GM12878 (cell line): ENCODE measurements around the gene MOK. TPM values are rescaled to one million over a fixed set of nuclear protein-coding genes. Genes with fewer than 3 reads are reported as not detected.

Experiments
- ATAC-seq: fragments of 200-7000 bp; cut with Tn5 transposase; 3 replicates; pipeline ENCODE4 v1.9.1; 2020; ENCODE audit warnings: mild to moderate bottlenecking, moderate library complexity
- BruUV-seq: library from RNA; stranded (reverse); fragments of 400-500 nt; replicated peaks from 2 replicates; lab custom pipeline; 2021; lab: Mats Ljungman, UMichigan
- CTCF ChIA-PET: fragments of 300-600 bp; sonication (Branson Sonifier 250); formaldehyde crosslinking; extraction: SDS; loops from one replicate; lab custom pipeline; 2021; ENCODE audit warnings: inconsistent platforms; lab: Yijun Ruan, JAX
- POLR2A ChIA-PET: fragments of 350-600 bp; formaldehyde crosslinking; extraction: SDS; loops from one replicate; lab custom pipeline; 2021; ENCODE audit warnings: inconsistent platforms; lab: Charles Lee
- RAD21 ChIA-PET: fragments of 300-600 bp; sonication (Branson Sonifier 250); formaldehyde crosslinking; loops from one replicate; lab custom pipeline; 2023; ENCODE audit warnings: antibody characterized with exemption; ENCODE audit not compliant: unreplicated experiment; lab: Charles Lee
- SMC1A ChIA-PET: fragments of 300-600 bp; sonication (Branson Sonifier 250); formaldehyde crosslinking; loops from one replicate; lab custom pipeline; 2023; ENCODE audit not compliant: unreplicated experiment, uncharacterized antibody; lab: Charles Lee
- DNase-seq: peaks from one replicate; pipeline ENCODE4 v3.0.0-alpha.2; 2011; ENCODE audit warnings: low read depth, low spot score
- FAIRE-seq: peaks from 3 replicates; lab custom pipeline; 2011; peaks lifted over from hg19 to GRCh38; lab: Jason Lieb, UNC
- H2AFZ ChIP-seq: 2 replicates; pipeline ENCODE4 v1.6.0; 2011; ENCODE audit warnings: low read depth, low read length, control low read depth; ENCODE audit not compliant: control insufficient read depth
- H3K27ac ChIP-seq: 2 replicates; pipeline ENCODE4 v1.5.1; 2011; ENCODE audit warnings: control low read depth; ENCODE audit not compliant: control insufficient read depth, insufficient read depth
- H3K27me3 ChIP-seq, 2 experiments: replicated peaks in 1 of 2; 2 replicates each; pipeline versions ENCODE4 v1.6.0 to v1.6.1; 2011; ENCODE audit warnings: low read length in 1 of 2; ENCODE audit not compliant: control insufficient read depth in 2 of 2, insufficient read depth in 2 of 2
- H3K36me3 ChIP-seq, 2 experiments: 2 replicates each; pipeline ENCODE4 v1.5.1; 2011; ENCODE audit warnings: low read length in 1 of 2; ENCODE audit not compliant: control insufficient read depth in 2 of 2, insufficient read depth in 2 of 2
- H3K4me1 ChIP-seq: 2 replicates; pipeline ENCODE4 v1.6.1; 2011; ENCODE audit warnings: mild to moderate bottlenecking, low read length, moderate library complexity, mixed read lengths; ENCODE audit not compliant: control insufficient read depth, insufficient read depth
- H3K4me2 ChIP-seq: 2 replicates; pipeline ENCODE4 v1.6.0; 2011; ENCODE audit warnings: control low read depth; ENCODE audit not compliant: control insufficient read depth, insufficient read depth
- H3K4me3 ChIP-seq: fragments of 200-600 bp; sonication (generic); 2 replicates; pipeline ENCODE4 v1.5.1; 2016
- H3K79me2 ChIP-seq: 2 replicates; pipeline ENCODE4 v1.6.0; 2011; ENCODE audit warnings: low read length; ENCODE audit not compliant: control insufficient read depth, insufficient read depth
- H3K9ac ChIP-seq: 2 replicates; pipeline ENCODE4 v1.8.0; 2011; ENCODE audit warnings: low read length, control low read depth, mixed read lengths; ENCODE audit not compliant: control insufficient read depth, insufficient read depth
- H3K9me3 ChIP-seq: replicated peaks from 3 replicates; pipeline ENCODE4 v1.5.1; 2011; ENCODE audit warnings: mild to moderate bottlenecking, low read length; ENCODE audit not compliant: control insufficient read depth, insufficient read depth
- H4K20me1 ChIP-seq: 2 replicates; pipeline ENCODE4 v1.6.0; 2011; ENCODE audit not compliant: control insufficient read depth, insufficient read depth
- BACH1 ChIP-seq: fragments of 450-650 bp; IDR thresholded peaks from 2 replicates; pipeline ENCODE4 v1.6.1; 2017; ENCODE audit warnings: mild to moderate bottlenecking, borderline replicate concordance
- CHD1 ChIP-seq: IDR thresholded peaks from 2 replicates; pipeline ENCODE4 v1.6.1; 2012; ENCODE audit warnings: low read depth, low read length, improper control_type of control experiment
- CHD4 ChIP-seq: fragments of 200-600 bp; sonication (generic); IDR thresholded peaks from 2 replicates; pipeline ENCODE4 v1.6.1; 2016; ENCODE audit warnings: mild to moderate bottlenecking
- LARP7 ChIP-seq: fragments of 450-650 bp; IDR thresholded peaks from 2 replicates; pipeline ENCODE4 v1.6.1; 2017; ENCODE audit warnings: mild to moderate bottlenecking
- PAX5 ChIP-seq: IDR thresholded peaks from 2 replicates; pipeline ENCODE4 v1.6.1; 2011; ENCODE audit warnings: low read depth, low read length, borderline replicate concordance
- RB1 ChIP-seq: fragments of 450-650 bp; formaldehyde crosslinking; IDR thresholded peaks from 2 replicates; pipeline ENCODE4 v1.6.1; 2017; ENCODE audit warnings: mild to moderate bottlenecking, borderline replicate concordance
- RUNX3 ChIP-seq: IDR thresholded peaks from 2 replicates; pipeline ENCODE4 v1.6.1; 2012; ENCODE audit warnings: low read length, inconsistent platforms
- WGBS: methylation state at CpG from one replicate; pipeline ENCODE4 v1.1.6; 2016; ENCODE audit warnings: low lambda C conversion rate; ENCODE audit not compliant: insufficient replicate concordance, insufficient coverage; ENCODE audit errors: missing lambda C conversion rate; 5-methylcytosine and 5-hydroxymethylcytosine counted together
- in situ Hi-C: fragments of 300-500 bp; cut with MboI; formaldehyde crosslinking; loops from 9 replicates; pipeline ENCODE4 v1.14.3; 2018; ENCODE audit warnings: mixed read lengths
- intact Hi-C: fragments of 100-400 bp; cut with micrococcal nuclease; formaldehyde crosslinking; loops from one replicate; pipeline ENCODE4 v1.14.2; 2022; ENCODE audit not compliant: unreplicated experiment
- polyA plus RNA-seq, 11 experiments: library from polyadenylated mRNA; depleted of rRNA in 4 of 11; unstranded in 6 of 11; stranded (reverse) in 5 of 11; fragments of >200 nt; fragmentation: Nextera tagmentation in 4 of 11; fragmentation: Illumina TruSeq in 1 of 11; extraction: Ambion mirVana in 4 of 11; extraction: Trizol in 1 of 11; gene quantifications; 1 replicate in 1 of 11; 2 replicates in 10 of 11; pipeline versions ENCODE4 v1.2.1 to v1.2.3, GENCODE V29; 2011 to 2016; ENCODE audit warnings: inconsistent platforms in 2 of 11, missing spikeins in 2 of 11, low read depth in 1 of 11
- total RNA-seq, 4 experiments: library from RNA; depleted of rRNA in 3 of 4; stranded (reverse); fragments of >200 nt in 3 of 4; fragmentation: Illumina TruSeq in 1 of 4; extraction: Trizol in 1 of 4; gene quantifications; 2 replicates each; pipeline versions ENCODE4 v1.2.1 to v1.2.3, GENCODE V29; 2013 to 2021
- TF ChIP-seq, protein P1 (sequence below): fragments of 450-650 bp; formaldehyde crosslinking; IDR thresholded peaks from 2 replicates; pipeline ENCODE4 v1.4.0; 2020; ENCODE audit warnings: mild to moderate bottlenecking, moderate library complexity

Gene MOK
- total and polyA plus RNA-seq, 10 of the 15 experiments (the other 5 are each of a cell fraction or from before 2014, with no cell fraction given) = 0.10 to 3.0 (median 1.4) TPM

DNA sequence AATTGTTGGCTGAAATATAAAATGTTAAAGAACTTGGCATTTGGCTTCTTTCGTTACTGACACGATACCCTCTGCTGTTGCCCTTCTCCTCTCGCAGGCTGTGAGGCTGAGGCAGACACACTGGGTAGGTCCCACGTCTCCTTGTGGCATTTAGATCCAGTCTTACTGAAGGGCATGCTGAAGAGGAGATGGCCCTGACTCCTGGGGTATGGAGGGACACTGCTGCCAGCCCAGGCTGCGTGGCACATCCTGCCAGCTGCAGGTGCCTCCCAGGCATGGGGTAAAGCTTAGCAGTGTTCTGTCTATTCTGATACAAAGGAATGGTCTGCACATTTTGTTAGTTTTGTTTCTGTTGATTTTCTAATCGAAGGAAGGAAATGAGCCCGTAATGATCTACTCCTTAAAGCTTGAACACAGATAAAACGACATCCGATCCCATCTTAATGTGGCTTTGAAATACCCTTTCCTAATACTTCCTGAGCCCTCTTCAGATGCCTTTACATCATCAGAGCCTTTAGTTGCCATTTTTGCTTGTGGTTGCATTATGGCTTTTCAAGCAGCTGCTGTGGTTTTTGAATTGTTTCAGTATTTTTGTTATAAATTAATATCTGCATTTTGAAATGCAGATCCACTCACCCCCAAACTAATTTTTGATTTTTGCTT is 104.1 kb downstream of the MOK start:
- DNase-seq = no peak

DNA sequence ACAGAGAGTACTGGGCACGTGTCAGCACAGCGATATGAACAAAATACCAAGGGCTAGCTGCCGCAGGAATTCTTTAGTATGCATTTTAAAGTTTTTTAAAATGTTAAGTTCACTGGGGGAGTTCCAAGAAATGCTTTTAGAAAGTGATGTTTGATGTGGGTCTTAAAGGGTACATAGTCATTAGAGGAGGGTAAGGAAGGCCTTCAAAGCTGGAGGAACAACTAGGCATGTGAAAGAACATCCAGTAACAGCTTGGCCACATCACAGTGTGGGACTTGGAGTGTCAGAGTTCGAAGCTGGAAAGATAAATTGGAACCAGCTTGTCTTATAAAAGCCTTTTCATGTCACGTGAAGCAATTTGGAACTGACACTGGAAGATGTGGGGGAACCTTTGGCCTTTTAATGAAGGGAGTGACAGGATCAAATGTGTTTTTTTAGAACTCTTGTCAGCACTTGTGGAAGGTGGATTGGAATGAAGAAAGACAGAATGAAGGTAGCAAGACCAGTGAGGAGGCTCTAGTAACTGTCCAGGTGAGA is 107.6 kb downstream of the MOK start:
- TF ChIP-seq CHD4 (no peak), PAX5 (no peak), LARP7 (no peak), RB1 (no peak)
- TF ChIP-seq, protein P1, sequence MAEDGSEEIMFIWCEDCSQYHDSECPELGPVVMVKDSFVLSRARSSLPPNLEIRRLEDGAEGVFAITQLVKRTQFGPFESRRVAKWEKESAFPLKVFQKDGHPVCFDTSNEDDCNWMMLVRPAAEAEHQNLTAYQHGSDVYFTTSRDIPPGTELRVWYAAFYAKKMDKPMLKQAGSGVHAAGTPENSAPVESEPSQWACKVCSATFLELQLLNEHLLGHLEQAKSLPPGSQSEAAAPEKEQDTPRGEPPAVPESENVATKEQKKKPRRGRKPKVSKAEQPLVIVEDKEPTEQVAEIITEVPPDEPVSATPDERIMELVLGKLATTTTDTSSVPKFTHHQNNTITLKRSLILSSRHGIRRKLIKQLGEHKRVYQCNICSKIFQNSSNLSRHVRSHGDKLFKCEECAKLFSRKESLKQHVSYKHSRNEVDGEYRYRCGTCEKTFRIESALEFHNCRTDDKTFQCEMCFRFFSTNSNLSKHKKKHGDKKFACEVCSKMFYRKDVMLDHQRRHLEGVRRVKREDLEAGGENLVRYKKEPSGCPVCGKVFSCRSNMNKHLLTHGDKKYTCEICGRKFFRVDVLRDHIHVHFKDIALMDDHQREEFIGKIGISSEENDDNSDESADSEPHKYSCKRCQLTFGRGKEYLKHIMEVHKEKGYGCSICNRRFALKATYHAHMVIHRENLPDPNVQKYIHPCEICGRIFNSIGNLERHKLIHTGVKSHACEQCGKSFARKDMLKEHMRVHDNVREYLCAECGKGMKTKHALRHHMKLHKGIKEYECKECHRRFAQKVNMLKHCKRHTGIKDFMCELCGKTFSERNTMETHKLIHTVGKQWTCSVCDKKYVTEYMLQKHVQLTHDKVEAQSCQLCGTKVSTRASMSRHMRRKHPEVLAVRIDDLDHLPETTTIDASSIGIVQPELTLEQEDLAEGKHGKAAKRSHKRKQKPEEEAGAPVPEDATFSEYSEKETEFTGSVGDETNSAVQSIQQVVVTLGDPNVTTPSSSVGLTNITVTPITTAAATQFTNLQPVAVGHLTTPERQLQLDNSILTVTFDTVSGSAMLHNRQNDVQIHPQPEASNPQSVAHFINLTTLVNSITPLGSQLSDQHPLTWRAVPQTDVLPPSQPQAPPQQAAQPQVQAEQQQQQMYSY (CRISPR knock-in tag) = no peak
- Histone ChIP-seq H3K4me1 (peaks cover 29% of the 10 kb centered on the region), H3K27me3 (no peaks in the 10 kb centered on the region), H3K4me3 (no peak overlapping the region), H3K36me3 (peaks cover 9 to 17% of the 10 kb centered on the region in 2 experiments), H3K9ac (no peak overlapping the region), H3K4me2 (no peak overlapping the region), H2AFZ (no peak overlapping the region), H3K79me2 (peaks cover 8% of the 10 kb centered on the region), H4K20me1 (no peaks in the 10 kb centered on the region; the same call in 1 of the 2 replicates), H3K27ac (no peak overlapping the region), H3K9me3 (no peaks in the 10 kb centered on the region)
- CTCF ChIA-PET = no interaction called here
- POLR2A ChIA-PET = no interaction called here
- DNase-seq (no peak), ATAC-seq (no peak), FAIRE-seq (no peak)
- TSS peak; percentile 9 for BruUV-seq
- RAD21 ChIA-PET = no interaction called here
- intact Hi-C loops = no loop called here
- 95% methylated on average over 5 of the region's 5 CpGs for WGBS
- in situ Hi-C loops = no loop called here
- SMC1A ChIA-PET = interaction anchor here (0.9 to 2.2 kb wide), 2 partner anchors 13 to 241 kb away, joined by 3 to 5 read pairs; no protein-coding TSS in a partner anchor

More for the DNA sequence above, 104.1 kb downstream of the MOK start:
- Histone ChIP-seq H3K4me1 (peaks cover 24% of the 10 kb centered on the region), H3K79me2 (peaks cover 6% of the 10 kb centered on the region), H3K27me3 (no peaks in the 10 kb centered on the region), H3K9ac (no peak overlapping the region), H3K4me3 (peak overlapping the region; percentile 1; the same call in 1 of the 2 replicates), H3K27ac (peak overlapping the region; percentile 46; the same call in 1 of the 2 replicates), H3K9me3 (no peaks in the 10 kb centered on the region), H4K20me1 (no peaks in the 10 kb centered on the region; the same call in 1 of the 2 replicates), H3K36me3 (peaks cover 15 to 28% of the 10 kb centered on the region in 2 experiments), H3K4me2 (peak overlapping the region; percentile 65), H2AFZ (no peak overlapping the region)
- WGBS = 58% methylated on average over 9 of the region's 9 CpGs
- intact Hi-C loops (no loop called here), in situ Hi-C loops (no loop called here)
- ChIA-PET RAD21 (interaction anchor here (0.5 to 1.2 kb wide), 2 partner anchors 21 to 55 kb away, joined by 3 read pairs; no protein-coding TSS in a partner anchor), SMC1A (interaction anchor here (1.3 to 2.3 kb wide), 4 partner anchors 17 to 84 kb away, joined by 3 to 8 read pairs (median 4); no protein-coding TSS in a partner anchor), CTCF (interaction anchor here (0.6 to 1.6 kb wide), 2 partner anchors 8 to 116 kb away, joined by 3 to 5 read pairs; no protein-coding TSS in a partner anchor), POLR2A (interaction anchor here (0.6 kb wide), 1 partner anchor 976 kb away, joined by 3 read pairs; no protein-coding TSS in a partner anchor)
- TF ChIP-seq RUNX3 = peak; percentile 84; the same call in 1 of the 2 replicates
- no peak for TF ChIP-seq CHD1
- no peak for TF ChIP-seq BACH1
- no peak for FAIRE-seq
- BruUV-seq = no TSS peak
- peak; percentile 57 for ATAC-seq
